WERI-Rb-1 (cell line): ENCODE results near the gene MAGI2.
"Not testable (repeated sequence)": the region's sequence is repeated elsewhere in the genome, so short reads cannot be mapped to it uniquely, and the experiment has no call there.

Experiments used
- DNase-seq: peaks from one replicate; pipeline ENCODE4 v3.0.0-alpha.2; 2020
- H3K27ac ChIP-seq: fragments of 250-450 bp; sonication (Bioruptor Pico); 2 replicates; pipeline ENCODE4 v1.5.1; 2020; ENCODE audit warnings: mild to moderate bottlenecking, moderate library complexity
- H3K27me3 ChIP-seq: fragments of 250-450 bp; sonication (Bioruptor Pico); 2 replicates; pipeline ENCODE4 v1.5.1; 2021; ENCODE audit warnings: mild to moderate bottlenecking, low read depth, moderate library complexity; ENCODE audit not compliant: insufficient read depth, severe bottlenecking
- H3K36me3 ChIP-seq: fragments of 250-450 bp; sonication (Bioruptor Pico); 2 replicates; pipeline ENCODE4 v1.5.1; 2020; ENCODE audit warnings: mild to moderate bottlenecking, moderate library complexity
- H3K4me3 ChIP-seq: 2 replicates; pipeline ENCODE4 v1.5.1; 2011; ENCODE audit warnings: low read depth, mild to moderate bottlenecking, control low read depth, low read length
- H3K9me3 ChIP-seq: fragments of 250-450 bp; sonication (Bioruptor Pico); 2 replicates; pipeline ENCODE4 v1.5.1; 2021; ENCODE audit warnings: mild to moderate bottlenecking, moderate library complexity; ENCODE audit not compliant: severe bottlenecking
- TF ChIP-seq, protein P1 (sequence below): IDR thresholded peaks from 2 replicates; pipeline ENCODE4 v1.5.1; 2011; ENCODE audit warnings: low read depth, mild to moderate bottlenecking, control low read depth, inconsistent platforms, low read length

The MAGI2 gene

DNA sequence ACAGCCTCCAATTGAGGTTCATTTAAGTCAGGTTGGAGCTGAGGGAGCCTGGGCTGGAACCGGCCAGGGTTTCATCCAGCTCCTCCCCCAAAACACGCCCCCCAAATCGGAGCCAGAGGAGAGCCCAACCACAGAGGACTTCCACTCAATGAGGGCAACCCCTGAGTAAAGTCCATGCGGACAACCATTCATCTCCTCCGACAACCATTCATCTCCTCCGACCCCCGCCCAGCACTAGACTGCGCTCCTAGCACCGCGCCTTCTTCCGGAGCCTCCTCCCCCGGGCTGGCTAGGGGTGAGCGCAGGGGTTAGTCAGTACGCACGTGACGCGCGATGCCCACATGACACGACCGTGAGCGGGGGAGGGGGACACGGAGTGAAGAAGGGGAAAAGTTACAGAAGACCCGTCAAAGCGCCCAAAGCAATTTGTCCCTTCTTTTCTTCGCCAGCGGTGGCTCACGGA, 1.4 kb downstream of the MAGI2 start:
- Histone ChIP-seq H3K27me3 (no peaks in the 10 kb centered on the region), H3K27ac (no peak overlapping the region), H3K36me3 (no peaks in the 10 kb centered on the region), H3K4me3 (peak overlapping the region; percentile 96), H3K9me3 (no peaks in the 10 kb centered on the region)
- peak; percentile 83 for DNase-seq
- TF ChIP-seq, protein P1, sequence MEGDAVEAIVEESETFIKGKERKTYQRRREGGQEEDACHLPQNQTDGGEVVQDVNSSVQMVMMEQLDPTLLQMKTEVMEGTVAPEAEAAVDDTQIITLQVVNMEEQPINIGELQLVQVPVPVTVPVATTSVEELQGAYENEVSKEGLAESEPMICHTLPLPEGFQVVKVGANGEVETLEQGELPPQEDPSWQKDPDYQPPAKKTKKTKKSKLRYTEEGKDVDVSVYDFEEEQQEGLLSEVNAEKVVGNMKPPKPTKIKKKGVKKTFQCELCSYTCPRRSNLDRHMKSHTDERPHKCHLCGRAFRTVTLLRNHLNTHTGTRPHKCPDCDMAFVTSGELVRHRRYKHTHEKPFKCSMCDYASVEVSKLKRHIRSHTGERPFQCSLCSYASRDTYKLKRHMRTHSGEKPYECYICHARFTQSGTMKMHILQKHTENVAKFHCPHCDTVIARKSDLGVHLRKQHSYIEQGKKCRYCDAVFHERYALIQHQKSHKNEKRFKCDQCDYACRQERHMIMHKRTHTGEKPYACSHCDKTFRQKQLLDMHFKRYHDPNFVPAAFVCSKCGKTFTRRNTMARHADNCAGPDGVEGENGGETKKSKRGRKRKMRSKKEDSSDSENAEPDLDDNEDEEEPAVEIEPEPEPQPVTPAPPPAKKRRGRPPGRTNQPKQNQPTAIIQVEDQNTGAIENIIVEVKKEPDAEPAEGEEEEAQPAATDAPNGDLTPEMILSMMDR: no peak

DNA sequence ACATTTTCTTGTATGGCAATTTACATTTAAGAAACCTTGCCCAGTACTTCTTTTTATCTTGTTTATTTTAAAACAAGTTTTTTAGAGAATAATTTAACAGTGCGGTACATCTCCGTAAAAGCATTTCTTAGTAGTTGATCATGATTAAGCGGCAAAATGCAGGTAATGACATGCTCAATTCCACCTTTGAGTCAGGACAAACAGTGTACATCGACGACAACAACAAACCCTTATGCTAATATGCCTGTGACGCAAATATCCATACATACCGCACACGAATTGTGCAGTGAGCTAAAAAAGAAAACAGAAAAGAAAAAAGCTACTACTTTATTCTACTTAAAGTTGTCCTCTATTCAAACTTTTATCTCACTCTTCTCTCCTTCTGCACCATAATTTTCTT, 1.9 kb downstream of the MAGI2 start:
- Histone ChIP-seq H3K27ac (no peak overlapping the region), H3K36me3 (no peaks in the 10 kb centered on the region), H3K27me3 (no peaks in the 10 kb centered on the region), H3K9me3 (no peaks in the 10 kb centered on the region), H3K4me3 (peak overlapping the region; percentile 96)
- no peak for DNase-seq
- TF ChIP-seq, protein P1: no peak

DNA sequence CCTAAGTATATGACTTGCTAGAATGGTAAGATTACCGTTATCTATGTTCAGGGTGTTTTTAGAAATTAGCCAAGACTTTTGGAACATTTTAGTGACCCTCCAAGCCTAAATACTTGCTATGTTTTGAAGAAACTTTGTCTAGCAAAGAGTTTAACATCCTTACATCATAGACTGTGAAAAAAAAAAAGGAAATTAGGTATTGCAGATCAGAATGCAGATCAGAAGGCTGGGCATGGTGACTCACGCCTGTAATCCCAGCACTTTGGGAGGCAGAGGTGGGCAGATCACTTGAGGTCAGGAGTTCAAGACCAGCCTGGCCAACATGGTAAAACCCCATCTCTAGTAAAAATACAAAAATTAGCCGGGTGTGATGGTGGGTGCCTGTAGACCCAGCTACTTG, 10.7 kb downstream of the MAGI2 start:
- H3K9me3 ChIP-seq, H3K36me3 ChIP-seq, H3K27me3 ChIP-seq, DNase-seq, H3K4me3 ChIP-seq, H3K27ac ChIP-seq: not testable (repeated sequence)

DNA sequence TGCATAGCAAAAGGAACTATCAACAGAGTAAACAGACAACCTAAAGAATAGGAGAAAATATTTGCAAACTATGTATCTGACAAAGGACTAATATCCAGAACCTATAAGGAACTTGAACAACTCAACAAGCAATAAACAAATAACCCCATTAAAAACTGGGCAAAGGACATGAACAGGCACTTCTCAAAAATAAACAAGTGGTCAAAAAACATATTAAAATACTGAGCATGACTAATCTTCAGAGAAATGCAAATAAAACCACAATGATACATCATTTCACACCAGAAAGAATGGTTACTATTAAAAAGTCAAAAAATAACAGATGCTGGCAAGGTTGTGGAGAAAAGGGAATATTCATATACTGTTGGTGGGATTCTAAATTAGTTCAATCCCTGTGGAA, 17.1 kb downstream of the MAGI2 start:
- TF ChIP-seq, protein P1: no peak
- DNase-seq: no peak
- no peaks in the 10 kb centered on the region for H3K27me3 ChIP-seq
- H3K27ac ChIP-seq: no peak overlapping the region
- H3K4me3 ChIP-seq: no peak overlapping the region
- H3K36me3 ChIP-seq: no peaks in the 10 kb centered on the region
- no peaks in the 10 kb centered on the region for H3K9me3 ChIP-seq

DNA sequence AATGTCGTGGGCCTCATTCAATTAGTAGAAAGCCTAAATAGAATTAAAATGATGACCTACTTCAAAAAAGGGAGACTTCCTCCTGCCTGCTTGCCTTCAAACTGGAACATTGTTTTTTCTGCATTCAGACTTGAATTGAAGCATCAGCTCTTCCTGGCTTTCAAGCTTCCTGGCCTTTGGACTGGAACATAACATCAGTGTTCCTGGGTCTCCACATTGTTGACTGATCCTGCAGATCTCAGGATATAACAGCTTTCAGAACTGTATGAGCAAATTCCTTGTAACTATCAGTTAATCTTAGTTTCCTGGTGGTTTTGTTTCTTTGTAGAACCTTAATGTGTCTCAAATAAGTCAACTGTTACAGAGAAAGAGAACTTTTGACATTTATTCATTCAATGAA, 18.6 kb downstream of the MAGI2 start:
- Histone ChIP-seq H3K4me3 (no peak overlapping the region), H3K36me3 (no peaks in the 10 kb centered on the region), H3K27ac (no peak overlapping the region), H3K9me3 (no peaks in the 10 kb centered on the region), H3K27me3 (no peaks in the 10 kb centered on the region)
- no peak for DNase-seq
- TF ChIP-seq, protein P1: no peak

DNA sequence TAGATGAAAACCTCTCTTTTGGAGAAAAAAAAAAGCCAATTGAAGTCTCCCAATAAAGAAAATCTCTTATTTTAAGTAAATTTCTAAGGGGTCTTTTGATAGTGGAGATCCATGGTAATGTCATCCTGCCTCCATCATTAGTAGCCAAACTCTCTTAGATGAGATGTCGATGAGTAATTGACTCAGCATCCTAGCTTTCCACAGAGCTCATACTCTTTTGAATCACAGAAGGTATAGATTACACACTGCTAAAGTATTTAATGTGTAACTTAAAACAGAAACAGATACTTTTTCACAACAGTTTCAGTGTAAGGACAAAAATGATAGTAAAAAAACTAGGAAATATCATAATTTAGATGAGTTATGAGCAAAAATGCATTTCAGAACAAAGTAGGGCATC, 19.4 kb downstream of the MAGI2 start:
- DNase-seq: no peak

More for the DNA sequence above, 19.4 kb downstream of the MAGI2 start:
- H3K9me3 ChIP-seq: no peaks in the 10 kb centered on the region
- no peaks in the 10 kb centered on the region for H3K27me3 ChIP-seq
- no peak overlapping the region for H3K27ac ChIP-seq
- no peaks in the 10 kb centered on the region for H3K36me3 ChIP-seq
- H3K4me3 ChIP-seq: no peak overlapping the region
- TF ChIP-seq, protein P1: no peak
